HL-60/S4 (cell line): ENCODE data around the gene RHOXF2B.
"Not testable (repeated sequence)": the region's sequence is repeated elsewhere in the genome, so short reads cannot be mapped to it uniquely, and the experiment has no call there.

Source experiments
- in situ Hi-C: fragments of 300-500 bp; cut with MboI; formaldehyde crosslinking; loops from 2 replicates; pipeline ENCODE4 v1.14.3; 2022; ENCODE audit warnings: low sequenced_read_pairs

The RHOXF2B gene

GRCh38 chrX:120077590-120077989 is at the start of gene RHOXF2B:
TSS of gene RHOXF2B (minus strand) at chrX:120077690. CDS start at chrX:120077552, 138 bp downstream.
- in situ Hi-C loops = not testable (repeated sequence)

GRCh38 chrX:120125444-120125843 is 48.0 kb upstream of the RHOXF2B start:
- in situ Hi-C loops = no loop called here

DNA sequence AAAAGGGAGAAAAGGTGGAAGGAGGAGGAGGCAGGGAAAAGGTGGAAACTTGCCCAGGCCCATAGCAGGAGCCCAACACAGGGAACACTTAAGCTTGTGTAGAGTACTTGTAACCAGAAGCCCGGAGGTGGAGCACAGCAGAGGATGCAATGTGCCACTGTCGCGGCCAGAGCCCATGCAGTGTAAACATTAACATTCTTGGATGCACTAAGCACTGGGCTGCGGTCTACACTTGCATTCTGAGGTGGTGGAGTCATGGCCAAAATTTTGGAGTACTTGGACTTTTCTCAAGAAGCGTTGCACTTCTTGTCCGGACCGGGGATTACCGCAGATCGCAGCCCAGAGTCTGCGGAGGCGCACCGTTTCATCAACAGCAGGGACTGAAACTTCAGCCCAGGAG is 42.7 kb upstream of the RHOXF2B start:
- in situ Hi-C loops = loop anchor here (25.0 kb wide), 1 partner anchor 108 kb away; no protein-coding TSS in a partner anchor

DNA sequence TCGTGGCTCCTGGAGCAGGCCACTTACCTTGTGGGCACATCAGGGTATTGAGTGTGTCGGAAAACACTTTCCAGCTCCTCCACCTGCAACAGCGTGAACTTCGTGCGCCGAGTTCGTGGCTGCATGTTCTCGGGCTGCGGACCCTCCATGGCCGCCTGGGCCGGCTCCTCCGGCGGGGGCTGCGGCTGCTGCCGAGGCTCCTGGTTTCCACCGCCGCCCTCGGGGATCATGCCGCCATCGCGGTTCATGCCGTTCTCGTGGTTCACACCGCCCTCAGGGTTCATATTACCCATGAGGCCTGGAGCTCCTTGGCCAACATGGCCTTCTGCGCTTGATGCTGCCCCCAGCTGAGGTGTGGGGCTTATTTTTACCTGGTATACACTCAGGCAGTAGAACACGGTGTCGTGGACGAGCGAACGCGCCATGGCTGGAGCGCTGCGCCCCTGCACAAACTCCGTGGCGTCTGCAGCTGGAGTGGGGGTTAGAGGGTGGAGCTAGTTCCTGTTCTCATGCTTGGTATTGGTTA is 38.0 kb upstream of the RHOXF2B start, which contains the start of gene RHOXF1:
TSS of gene RHOXF1 (minus strand) at position 476 of the 526 bp plus-strand sequence. CDS start at position 425, 51 bp downstream.
- in situ Hi-C loops = loop anchor here (25.0 kb wide), 1 partner anchor 103 kb away; no protein-coding TSS in a partner anchor

DNA sequence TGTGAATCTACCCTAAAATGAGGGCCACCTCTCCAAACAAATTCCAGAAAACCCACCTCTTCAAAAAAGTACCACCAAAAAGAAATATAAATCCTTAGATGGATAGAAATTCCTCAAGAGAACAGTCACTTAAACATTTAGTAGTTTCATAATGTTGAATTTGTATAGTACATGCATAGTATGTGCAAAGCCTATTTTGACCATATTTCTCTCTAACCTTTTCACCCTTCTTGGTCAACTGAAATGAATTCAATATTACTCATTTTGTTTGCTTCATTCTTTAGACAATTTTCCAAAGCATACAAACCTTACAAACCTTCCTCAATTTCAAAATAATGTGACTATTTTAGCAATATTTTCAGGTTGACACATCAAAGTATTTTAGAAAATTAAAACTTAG is 34.1 kb upstream of the RHOXF2B start:
- in situ Hi-C loops = loop anchor here (25.0 kb wide), 1 partner anchor 99 kb away; no protein-coding TSS in a partner anchor

DNA sequence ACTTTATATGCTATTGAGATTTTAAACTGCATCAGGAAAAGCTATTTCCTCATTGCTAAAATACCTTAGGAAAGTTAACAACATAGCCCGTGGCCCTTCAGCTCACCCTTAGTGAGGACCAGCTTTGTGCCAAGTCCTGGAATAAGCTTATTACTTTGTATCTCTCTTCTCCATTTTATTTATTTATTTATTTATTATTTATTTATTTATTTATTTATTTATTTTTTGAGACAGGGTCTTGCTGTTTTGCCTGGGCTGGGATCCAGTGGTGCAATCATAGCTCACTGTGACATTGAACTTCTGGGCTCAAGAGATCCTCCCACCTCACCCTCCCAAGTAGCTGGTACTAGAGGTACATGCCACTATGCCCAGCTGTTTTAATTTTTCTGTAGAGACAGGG is 31.9 kb upstream of the RHOXF2B start:
- in situ Hi-C loops = loop anchor here (25.0 kb wide), 1 partner anchor 97 kb away; no protein-coding TSS in a partner anchor

- in situ Hi-C loops = loop anchor here (25.0 kb wide), 1 partner anchor 92 kb away; no protein-coding TSS in a partner anchor
Measured at GRCh38 chrX:120104707-120105106, 27.2 kb upstream of the RHOXF2B start.

DNA sequence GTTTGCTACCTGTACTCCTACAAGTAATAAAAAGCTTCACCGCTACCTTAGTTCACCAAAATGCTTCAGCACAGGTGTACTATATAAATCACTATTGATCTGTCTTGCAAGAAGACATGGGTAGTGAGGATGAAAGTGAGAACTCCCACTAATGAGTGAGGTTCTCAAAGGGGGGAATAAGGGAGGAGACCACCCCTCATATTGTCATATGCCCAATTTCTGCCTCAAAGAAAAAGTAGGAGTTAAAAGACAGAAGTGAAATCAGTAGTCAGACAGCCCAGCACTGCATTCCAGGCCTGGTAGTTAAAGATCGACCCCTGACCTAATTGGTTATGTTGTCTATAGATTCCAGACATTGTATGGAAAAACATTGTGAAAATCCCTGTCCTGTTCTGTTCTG is 23.6 kb upstream of the RHOXF2B start:
- in situ Hi-C loops = loop anchor here (25.0 kb wide), 1 partner anchor 89 kb away; no protein-coding TSS in a partner anchor

DNA sequence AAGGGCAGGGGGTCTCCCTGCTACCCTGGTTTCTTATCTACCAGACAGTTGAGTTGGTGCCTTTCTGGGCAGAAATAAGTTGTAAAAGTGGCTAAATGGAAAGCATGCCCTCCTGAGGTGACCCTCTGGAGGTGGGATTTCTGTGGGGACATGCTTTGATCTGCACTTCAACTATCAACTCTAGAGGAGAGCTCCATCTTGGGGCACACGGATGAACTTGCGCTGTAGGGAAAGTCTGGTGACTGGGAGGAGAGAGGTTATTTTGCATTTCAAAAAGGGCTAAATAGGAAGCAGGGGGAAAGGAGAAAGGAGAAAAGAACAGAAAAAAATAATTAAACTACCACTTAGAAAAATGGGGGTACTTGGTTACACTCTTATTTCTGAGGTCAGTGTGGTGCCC is 12.7 kb upstream of the RHOXF2B start:
- in situ Hi-C loops = no loop called here

DNA sequence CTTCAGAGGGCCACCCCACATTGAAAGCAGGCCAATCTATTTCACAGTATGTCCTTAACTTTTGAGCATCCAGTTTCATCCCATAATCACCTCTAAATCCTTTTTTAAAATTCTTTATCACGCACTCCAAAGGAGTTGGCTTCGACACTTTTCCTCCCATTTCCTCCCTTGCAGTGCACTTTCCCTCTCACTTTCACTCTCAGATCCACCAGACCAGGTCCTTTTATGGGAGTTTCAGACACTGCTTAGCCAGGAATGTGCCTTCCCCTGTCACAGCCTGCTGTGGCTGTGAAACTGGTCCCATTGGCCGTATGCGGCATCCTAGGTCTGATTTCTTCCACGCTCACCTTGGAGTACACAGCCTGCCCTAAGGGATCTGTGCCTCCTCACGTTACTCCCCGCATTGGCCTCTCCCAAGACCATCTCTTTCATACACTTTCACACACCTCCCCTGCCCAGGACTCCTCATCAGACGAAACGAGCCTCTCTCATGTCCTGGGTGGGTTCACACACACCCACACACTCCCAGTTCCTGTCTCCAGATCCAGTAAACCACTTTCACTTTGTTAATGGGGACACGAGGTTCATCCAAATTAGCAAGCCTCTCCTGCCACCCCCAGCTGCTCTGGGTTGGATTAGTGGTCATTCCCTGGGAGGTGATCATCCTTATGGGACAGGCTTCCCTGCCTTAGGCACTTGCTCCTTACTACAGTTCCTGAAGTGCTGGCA is 10.0 kb upstream of the RHOXF2B start:
- in situ Hi-C loops = no loop called here

- in situ Hi-C loops = not testable (repeated sequence)
Measured at GRCh38 chrX:120085553-120086185, 8.2 kb upstream of the RHOXF2B start.

DNA sequence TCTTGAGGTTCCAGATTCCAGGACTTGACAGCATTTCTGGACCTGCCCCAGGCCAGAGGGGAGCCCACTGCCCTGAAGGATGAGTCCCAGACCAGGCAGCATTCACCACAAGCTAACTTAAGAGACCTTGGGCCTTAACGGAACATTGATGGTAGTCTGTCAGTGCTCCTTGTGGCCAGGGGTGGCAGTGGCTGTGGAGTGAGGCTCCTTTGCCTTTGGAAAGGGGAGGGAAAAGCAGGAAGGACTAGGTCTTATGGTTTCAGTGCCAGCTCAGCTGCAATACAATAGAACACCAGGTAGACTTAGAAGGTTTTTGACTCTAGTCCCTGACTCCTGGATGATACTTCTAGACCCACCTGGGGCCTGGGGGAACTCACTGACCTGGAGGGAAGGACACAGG is 11.3 kb downstream of the RHOXF2B start:
- in situ Hi-C loops = not testable (repeated sequence)

GRCh38 chrX:120042712-120043111 is 34.8 kb downstream of the RHOXF2B start:
- in situ Hi-C loops = not testable (repeated sequence)

DNA sequence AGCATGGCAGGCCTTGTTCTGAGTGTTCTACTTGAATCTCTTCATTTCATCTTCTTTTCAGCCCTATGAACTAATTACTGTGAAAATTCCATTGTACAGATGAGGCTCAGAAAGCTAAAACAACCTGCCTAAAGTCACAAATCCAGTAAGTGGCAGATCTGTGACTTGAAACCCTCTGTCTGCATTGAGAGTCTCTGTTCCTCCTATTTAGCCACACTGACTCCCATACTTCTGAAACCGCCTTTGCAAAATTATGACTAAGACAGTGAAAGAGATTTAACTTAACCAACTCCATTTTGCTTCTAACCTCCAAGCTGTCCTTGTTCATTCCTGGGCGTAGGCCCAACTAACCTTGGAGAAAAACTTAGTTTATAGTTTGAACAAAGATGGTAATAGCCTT is 35.2 kb downstream of the RHOXF2B start:
- in situ Hi-C loops = not testable (repeated sequence)

DNA sequence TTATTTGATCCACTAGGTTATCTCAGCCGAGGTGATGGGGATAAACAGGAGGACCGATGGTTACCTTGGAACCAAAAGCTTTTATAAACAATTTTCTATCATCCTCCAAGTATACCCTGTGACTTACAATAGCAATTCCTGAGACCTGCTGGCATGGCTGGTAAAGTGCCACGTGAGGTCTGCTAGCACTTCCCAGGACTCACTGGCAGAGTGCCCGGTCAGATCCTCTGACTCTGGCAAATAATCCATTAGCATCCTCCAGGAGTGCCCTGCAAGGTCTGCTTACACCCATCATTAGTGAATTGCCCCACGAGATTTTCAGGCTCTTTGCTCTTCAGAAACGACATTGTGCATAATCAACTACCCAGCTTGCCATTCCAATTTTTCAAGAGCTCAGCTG is 37.3 kb downstream of the RHOXF2B start:
- in situ Hi-C loops = not testable (repeated sequence)

DNA sequence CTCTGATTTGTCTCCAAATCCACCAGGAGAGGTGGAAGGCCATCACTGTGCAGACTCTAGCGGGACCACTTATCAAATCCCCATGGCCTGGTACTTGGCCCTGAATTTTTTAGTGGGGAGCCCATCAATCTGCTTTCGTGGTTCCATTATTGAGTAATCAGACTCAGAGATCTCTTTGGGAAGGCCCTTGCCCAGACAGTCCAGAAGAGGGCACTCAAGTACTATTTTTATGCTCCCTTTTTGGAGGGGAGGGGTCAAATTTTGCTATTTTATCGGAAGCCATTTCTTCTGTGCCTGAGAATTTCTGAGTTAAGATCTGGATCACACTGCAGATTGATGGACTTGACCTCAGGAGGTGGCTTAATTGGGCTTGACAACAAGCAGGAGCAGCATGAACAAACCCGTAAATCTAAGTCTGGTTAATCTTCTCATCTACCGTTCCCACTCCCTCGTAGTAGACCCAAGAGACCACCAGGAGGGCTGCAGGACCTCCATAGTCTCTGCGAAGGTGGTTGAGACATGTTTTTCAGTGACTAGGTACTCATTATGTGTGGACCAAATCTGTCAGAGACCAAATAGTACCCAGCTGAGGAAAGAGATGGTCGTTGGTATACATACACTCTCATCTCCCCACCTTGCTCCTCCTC is 38.3 kb downstream of the RHOXF2B start:
- in situ Hi-C loops = not testable (repeated sequence)

DNA sequence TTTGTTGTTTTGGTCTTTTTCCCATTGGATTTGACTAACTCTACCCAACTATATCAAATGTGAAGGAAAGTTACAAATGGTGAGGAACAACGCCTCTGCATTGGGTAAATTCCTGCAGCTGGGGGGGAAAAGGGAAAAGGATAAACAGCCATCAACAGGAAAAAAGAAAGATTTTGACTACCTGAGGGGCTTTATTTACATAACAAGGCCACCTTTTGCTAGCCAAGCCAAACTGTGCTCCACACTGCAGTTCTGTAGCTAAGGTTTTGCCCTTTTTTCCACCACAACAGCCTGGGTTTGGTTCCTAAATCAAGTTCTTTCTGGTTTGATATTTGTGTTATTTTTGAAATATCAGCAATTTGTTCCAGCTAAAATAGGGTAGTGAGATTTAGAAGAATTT is 40.8 kb downstream of the RHOXF2B start:
- in situ Hi-C loops = no loop called here

GRCh38 chrX:120035522-120036309 is 41.8 kb downstream of the RHOXF2B start:
- in situ Hi-C loops = not testable (repeated sequence)

DNA sequence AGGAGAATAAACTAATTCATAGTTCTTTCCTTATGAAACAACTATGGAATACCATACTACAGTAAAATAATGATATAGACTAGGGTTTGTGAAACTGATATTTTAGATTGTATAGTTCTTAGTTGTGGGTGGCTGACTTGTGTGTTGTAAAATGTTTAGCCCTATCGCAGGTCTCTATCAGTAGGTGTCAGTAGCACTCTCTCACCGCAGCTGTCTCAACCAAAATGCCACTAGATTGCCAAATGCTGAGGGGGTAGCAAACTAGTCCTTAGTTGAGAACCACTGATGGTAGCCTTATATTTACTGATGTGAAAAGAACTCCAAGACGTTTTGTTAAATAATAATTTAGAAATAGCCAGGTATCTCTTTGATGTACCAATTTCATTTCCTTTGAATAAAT is 48.1 kb downstream of the RHOXF2B start:
- in situ Hi-C loops = no loop called here

DNA sequence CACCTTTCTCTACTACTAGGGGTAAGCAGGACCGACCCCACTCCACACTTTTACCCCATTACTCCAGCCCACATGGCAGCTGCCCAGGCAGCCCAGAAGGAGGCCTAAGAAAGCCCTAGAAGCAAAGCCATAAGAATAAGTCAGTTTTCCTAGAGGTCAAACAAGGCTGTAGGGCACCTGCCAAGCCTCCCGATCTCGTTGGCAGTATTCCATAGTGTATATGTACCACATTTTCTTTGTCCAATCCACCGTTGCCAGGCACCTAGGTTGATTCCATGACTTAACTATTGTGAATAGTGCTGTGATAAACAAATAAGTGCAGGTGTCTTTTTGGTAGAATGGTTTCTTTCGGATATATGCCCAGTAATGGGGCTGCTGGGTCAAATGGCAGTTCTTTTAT is 54.2 kb downstream of the RHOXF2B start:
- in situ Hi-C loops = loop anchor here (25.0 kb wide), 1 partner anchor 89 kb away; the partner anchor contains the start of gene RHOXF1
